HEK293T (cell line): Measurements from ENCODE around the gene ASCC1.
A peak's percentile ranks its signal among the peaks of the same experiment; 100 is the strongest.

Experiments
- CTCF ChIA-PET: fragments of 350-600 bp; formaldehyde crosslinking; extraction: SDS; loops from one replicate; lab custom pipeline; 2021; ENCODE audit warnings: antibody characterized with exemption, inconsistent platforms; lab: Yijun Ruan, JAX
- POLR2A ChIA-PET: fragments of 350-600 bp; formaldehyde crosslinking; extraction: SDS; loops from one replicate; lab custom pipeline; 2020; ENCODE audit warnings: antibody characterized with exemption, inconsistent platforms; lab: Yijun Ruan, JAX
- DNase-seq: peaks from one replicate; pipeline ENCODE4 v3.0.0; 2012; ENCODE audit warnings: mixed read lengths; ENCODE audit errors: extremely low spot score
- ARNT ChIP-seq: fragments of 450-650 bp; IDR thresholded peaks from 2 replicates; pipeline ENCODE4 v1.6.1; 2017; ENCODE audit warnings: mild to moderate bottlenecking
- BHLHE40 ChIP-seq: fragments of 450-650 bp; IDR thresholded peaks from 2 replicates; pipeline ENCODE4 v1.6.1; 2016; ENCODE audit warnings: mild to moderate bottlenecking, moderate library complexity, borderline replicate concordance
- CTBP1 ChIP-seq: fragments of 450-650 bp; IDR thresholded peaks from 2 replicates; pipeline ENCODE4 v1.6.1; 2016; ENCODE audit warnings: borderline replicate concordance
- ELF4 ChIP-seq: fragments of 450-650 bp; IDR thresholded peaks from 2 replicates; pipeline ENCODE4 v1.6.1; 2017; ENCODE audit warnings: antibody characterized with exemption
- FOXA1 ChIP-seq: fragments of 450-650 bp; IDR thresholded peaks from 2 replicates; pipeline ENCODE4 v1.6.1; 2016; ENCODE audit warnings: mild to moderate bottlenecking
- FOXK2 ChIP-seq: fragments of 450-650 bp; IDR thresholded peaks from 2 replicates; pipeline ENCODE4 v1.6.1; 2016; ENCODE audit warnings: mild to moderate bottlenecking
- FOXM1 ChIP-seq: fragments of 450-650 bp; IDR thresholded peaks from 2 replicates; pipeline ENCODE4 v1.6.1; 2017; ENCODE audit warnings: mild to moderate bottlenecking, borderline replicate concordance
- HDGF ChIP-seq: fragments of 450-650 bp; IDR thresholded peaks from 2 replicates; pipeline ENCODE4 v1.6.1; 2017; ENCODE audit warnings: antibody characterized with exemption, borderline replicate concordance
- L3MBTL2 ChIP-seq: fragments of 450-650 bp; conservative IDR thresholded peaks from 2 replicates; pipeline ENCODE4 v1.6.1; 2016; ENCODE audit warnings: mild to moderate bottlenecking
- LEF1 ChIP-seq: fragments of 450-650 bp; IDR thresholded peaks from 2 replicates; pipeline ENCODE4 v1.6.1; 2017; ENCODE audit warnings: mild to moderate bottlenecking, borderline replicate concordance
- NFRKB ChIP-seq: fragments of 450-650 bp; IDR thresholded peaks from 2 replicates; pipeline ENCODE4 v1.6.1; 2016; ENCODE audit warnings: mild to moderate bottlenecking, moderate library complexity
- PKNOX1 ChIP-seq: fragments of 450-650 bp; IDR thresholded peaks from 2 replicates; pipeline ENCODE4 v1.6.1; 2016
- SP1 ChIP-seq: fragments of 450-650 bp; IDR thresholded peaks from 2 replicates; pipeline ENCODE4 v1.6.1; 2017
- SUZ12 ChIP-seq: fragments of 450-650 bp; IDR thresholded peaks from 2 replicates; pipeline ENCODE4 v1.6.1; 2016; ENCODE audit warnings: mild to moderate bottlenecking
- TARDBP ChIP-seq: fragments of 450-650 bp; IDR thresholded peaks from 2 replicates; pipeline ENCODE4 v1.6.1; 2016
- ZNF384 ChIP-seq: fragments of 450-650 bp; IDR thresholded peaks from 2 replicates; pipeline ENCODE4 v1.6.1; 2016

The ASCC1 gene

GRCh38 chr10:72095195-72095594 lies 120.9 kb downstream of the ASCC1 start:
- POLR2A ChIA-PET = no interaction called here
- CTCF ChIA-PET = no interaction called here
- TF ChIP-seq FOXM1 = no peak
- no peak for TF ChIP-seq ZNF384
- TF ChIP-seq PKNOX1 = no peak
- no peak for TF ChIP-seq SUZ12
- no peak for TF ChIP-seq CTBP1
- DNase-seq = no peak

GRCh38 chr10:72094574-72094973 lies 121.5 kb downstream of the ASCC1 start:
- CTCF ChIA-PET = interaction anchor here (1.8 kb wide), 1 partner anchor 46 kb away, joined by 4 read pairs; no protein-coding TSS in a partner anchor
- POLR2A ChIA-PET = no interaction called here
- DNase-seq = no peak
- no peak for TF ChIP-seq FOXM1
- no peak for TF ChIP-seq BHLHE40
- TF ChIP-seq NFRKB = no peak
- no peak for TF ChIP-seq HDGF

GRCh38 chr10:72093450-72093849 lies 122.6 kb downstream of the ASCC1 start:
- ChIA-PET CTCF (interaction anchor here (0.7 to 1.8 kb wide), 3 partner anchors 9 to 45 kb away, joined by 3 to 7 read pairs (median 4); no protein-coding TSS in a partner anchor), POLR2A (interaction anchor here (1.0 to 1.3 kb wide), 3 partner anchors 123 to 243 kb away, joined by 3 read pairs; partner anchors contain the start of gene PSAP)
- DNase-seq = no peak
- no peak for TF ChIP-seq BHLHE40
- no peak for TF ChIP-seq CTBP1
- no peak for TF ChIP-seq L3MBTL2
- TF ChIP-seq SP1 = no peak
- no peak for TF ChIP-seq FOXA1
- no peak for TF ChIP-seq ARNT
- TF ChIP-seq NFRKB = no peak
- TF ChIP-seq SUZ12 = no peak
- no peak for TF ChIP-seq LEF1
- TF ChIP-seq TARDBP = no peak
- TF ChIP-seq FOXM1 = no peak
- TF ChIP-seq PKNOX1 = no peak
- TF ChIP-seq HDGF = no peak
- no peak for TF ChIP-seq ZNF384
- TF ChIP-seq FOXK2 = no peak
- no peak for TF ChIP-seq ELF4

- CTCF ChIA-PET = interaction anchor here (0.6 to 1.8 kb wide), 2 partner anchors 44 to 133 kb away, joined by 3 to 4 read pairs; no protein-coding TSS in a partner anchor
- POLR2A ChIA-PET = interaction anchor here (1.2 to 1.3 kb wide), 2 partner anchors 124 to 242 kb away, joined by 3 read pairs; partner anchors contain the start of gene PSAP
- TF ChIP-seq PKNOX1 (peak; percentile 50; the same call in 1 of the 2 replicates), ELF4 (no peak), SUZ12 (no peak), ZNF384 (peak; percentile 38; the same call in 1 of the 2 replicates), FOXK2 (no peak)
- no peak for DNase-seq
These were observed 123.1 kb downstream of the ASCC1 start for GRCh38 chr10:72092987-72093386.

GRCh38 chr10:72092171-72092924 lies 123.7 kb downstream of the ASCC1 start:
- CTCF ChIA-PET = interaction anchor here (0.6 kb wide), 1 partner anchor 133 kb away, joined by 3 read pairs; no protein-coding TSS in a partner anchor
- POLR2A ChIA-PET = interaction anchor here (1.2 kb wide), 1 partner anchor 124 kb away, joined by 3 read pairs; no protein-coding TSS in a partner anchor
- no peak for DNase-seq
- TF ChIP-seq LEF1 = no peak
- TF ChIP-seq FOXA1 = no peak
- TF ChIP-seq SP1 = no peak
- no peak for TF ChIP-seq ZNF384
- no peak for TF ChIP-seq NFRKB
- no peak for TF ChIP-seq HDGF
- TF ChIP-seq L3MBTL2 = no peak
- TF ChIP-seq SUZ12 = no peak
- TF ChIP-seq CTBP1 = no peak
- TF ChIP-seq BHLHE40 = no peak
- no peak for TF ChIP-seq ARNT
- no peak for TF ChIP-seq TARDBP
- no peak for TF ChIP-seq FOXM1

GRCh38 chr10:72090326-72090725 lies 125.8 kb downstream of the ASCC1 start:
- no peak for DNase-seq
- CTCF ChIA-PET = interaction anchor here (0.7 to 1.3 kb wide), 2 partner anchors 27 to 230 kb away, joined by 4 to 9 read pairs; no protein-coding TSS in a partner anchor
- TF ChIP-seq FOXA1 (no peak), FOXK2 (no peak), ARNT (no peak), CTBP1 (no peak), NFRKB (no peak), LEF1 (no peak), ELF4 (no peak), L3MBTL2 (no peak), FOXM1 (no peak), ZNF384 (no peak), HDGF (no peak)
- POLR2A ChIA-PET = interaction anchor here (0.9 to 1.2 kb wide), 3 partner anchors 11 to 231 kb away, joined by 3 read pairs; no protein-coding TSS in a partner anchor
